DOHH2 (cell line): Measurements from ENCODE around the gene KRT6C.

Source experiments
- H3F3A ChIP-seq: fragments of 200-600 bp; sonication (generic), shearing (Covaris generic); 2 replicates; pipeline ENCODE4 v1.6.0; 2016; ENCODE audit warnings: antibody characterized with exemption, mild to moderate bottlenecking; ENCODE audit not compliant: control insufficient read depth, insufficient read depth
- H3K27ac ChIP-seq: fragments of 200-600 bp; sonication (generic); 2 replicates; pipeline ENCODE4 v1.5.1; 2014; ENCODE audit warnings: low read depth, mild to moderate bottlenecking, low read length, moderate library complexity
- H3K27me3 ChIP-seq: fragments of 200-600 bp; sonication (generic); 2 replicates; pipeline ENCODE4 v1.6.1; 2014; ENCODE audit warnings: mild to moderate bottlenecking, low read length, mixed read lengths; ENCODE audit not compliant: control insufficient read depth
- H3K36me3 ChIP-seq: fragments of 200-600 bp; sonication (generic); 2 replicates; pipeline ENCODE4 v1.6.1; 2014; ENCODE audit warnings: mild to moderate bottlenecking, low read length, moderate library complexity, mixed read lengths; ENCODE audit not compliant: control insufficient read depth
- H3K4me1 ChIP-seq: fragments of 200-600 bp; sonication (generic); 2 replicates; pipeline ENCODE4 v1.6.1; 2014; ENCODE audit warnings: mild to moderate bottlenecking, low read length, mixed read lengths; ENCODE audit not compliant: control insufficient read depth
- H3K4me2 ChIP-seq: fragments of 200-600 bp; sonication (generic); 2 replicates; pipeline ENCODE4 v1.6.0; 2014; ENCODE audit warnings: mild to moderate bottlenecking, low read length, moderate library complexity
- H3K4me3 ChIP-seq: fragments of 200-600 bp; sonication (generic); 2 replicates; pipeline ENCODE4 v1.5.1; 2014; ENCODE audit warnings: mild to moderate bottlenecking, low read length, mixed read lengths
- H3K79me2 ChIP-seq: fragments of 200-600 bp; sonication (generic); 2 replicates; pipeline ENCODE4 v1.6.1; 2014; ENCODE audit warnings: mild to moderate bottlenecking, low read length, mixed read lengths; ENCODE audit not compliant: control insufficient read depth
- H3K9me2 ChIP-seq: fragments of 200-600 bp; sonication (generic); replicated peaks from 2 replicates; pipeline ENCODE4 v1.6.1; 2014; ENCODE audit warnings: mild to moderate bottlenecking, low read length, mixed read lengths; ENCODE audit not compliant: control insufficient read depth
- H3K9me3 ChIP-seq: fragments of 200-600 bp; sonication (generic); 2 replicates; pipeline ENCODE4 v1.6.1; 2014; ENCODE audit warnings: antibody characterized with exemption, low read length, mixed read lengths; ENCODE audit not compliant: control insufficient read depth, insufficient read depth
- H4K20me1 ChIP-seq: fragments of 200-600 bp; sonication (generic); 2 replicates; pipeline ENCODE4 v1.6.0; 2014; ENCODE audit warnings: low read depth, mild to moderate bottlenecking, antibody characterized with exemption, low read length, moderate library complexity; ENCODE audit not compliant: control insufficient read depth, insufficient read depth
- CTCF ChIP-seq: fragments of 200-600 bp; sonication (generic); IDR thresholded peaks from one replicate; pipeline ENCODE4 v1.5.1; 2014; ENCODE audit warnings: antibody characterized with exemption, mild to moderate bottlenecking, low read depth, low read length; ENCODE audit not compliant: poor library complexity, severe bottlenecking
- EZH2phosphoT487 ChIP-seq: fragments of 200-600 bp; sonication (generic); IDR thresholded peaks from 2 replicates; pipeline ENCODE4 v1.6.1; 2017; ENCODE audit warnings: borderline replicate concordance, mild to moderate bottlenecking, antibody characterized with exemption, low read length, moderate library complexity, mixed read lengths

The KRT6C gene

GRCh38 chr12:52440821-52441319 is 32.7 kb downstream of the KRT6C start:
- Histone ChIP-seq H3K79me2 (no peaks in the 10 kb centered on the region), H4K20me1 (no peaks in the 10 kb centered on the region), H3K9me3 (no peaks in the 10 kb centered on the region), H3K9me2 (no peaks in the 10 kb centered on the region), H3K4me1 (no peaks in the 10 kb centered on the region), H3K36me3 (no peaks in the 10 kb centered on the region), H3F3A (no peaks in the 10 kb centered on the region), H3K4me3 (no peak overlapping the region), H3K27ac (no peak overlapping the region), H3K27me3 (peaks cover 6% of the 10 kb centered on the region; the same call in 1 of the 2 replicates), H3K4me2 (no peak overlapping the region)
- no peak for TF ChIP-seq EZH2phosphoT487

GRCh38 chr12:52439845-52440244 is 33.8 kb downstream of the KRT6C start:
- Histone ChIP-seq H3K9me3 (no peaks in the 10 kb centered on the region), H3K27ac (no peak overlapping the region), H3K79me2 (no peaks in the 10 kb centered on the region), H4K20me1 (no peaks in the 10 kb centered on the region), H3K4me2 (no peak overlapping the region), H3K4me1 (no peaks in the 10 kb centered on the region), H3K27me3 (peaks cover 6% of the 10 kb centered on the region; the same call in 1 of the 2 replicates), H3K36me3 (no peaks in the 10 kb centered on the region), H3F3A (no peaks in the 10 kb centered on the region), H3K9me2 (no peaks in the 10 kb centered on the region), H3K4me3 (no peak overlapping the region)
- no peak for TF ChIP-seq CTCF
- TF ChIP-seq EZH2phosphoT487, result no peak

- no peaks in the 10 kb centered on the region for H3K36me3 ChIP-seq
- H3K27me3 ChIP-seq, result peaks cover 6% of the 10 kb centered on the region; the same call in 1 of the 2 replicates
- no peaks in the 10 kb centered on the region for H3K9me2 ChIP-seq
- H3K79me2 ChIP-seq, result no peaks in the 10 kb centered on the region
- no peak overlapping the region for H3K4me3 ChIP-seq
- no peaks in the 10 kb centered on the region for H3K9me3 ChIP-seq
- H3K27ac ChIP-seq, result no peak overlapping the region
- no peaks in the 10 kb centered on the region for H3F3A ChIP-seq
- H3K4me1 ChIP-seq, result no peaks in the 10 kb centered on the region
- TF ChIP-seq EZH2phosphoT487 (no peak), CTCF (no peak)
- no peak overlapping the region for H3K4me2 ChIP-seq
- H4K20me1 ChIP-seq, result no peaks in the 10 kb centered on the region
Observed at GRCh38 chr12:52439420-52439819, 34.2 kb downstream of the KRT6C start.

GRCh38 chr12:52438305-52439301 is 35.0 kb downstream of the KRT6C start:
- no peaks in the 10 kb centered on the region for H3K79me2 ChIP-seq
- TF ChIP-seq CTCF (no peak), EZH2phosphoT487 (no peak)
- no peak overlapping the region for H3K27ac ChIP-seq
- no peaks in the 10 kb centered on the region for H3K4me1 ChIP-seq
- H3K9me3 ChIP-seq, result no peaks in the 10 kb centered on the region
- H4K20me1 ChIP-seq, result no peaks in the 10 kb centered on the region
- peaks cover 6% of the 10 kb centered on the region; the same call in 1 of the 2 replicates for H3K27me3 ChIP-seq
- H3K4me3 ChIP-seq, result no peak overlapping the region
- H3F3A ChIP-seq, result no peaks in the 10 kb centered on the region
- no peak overlapping the region for H3K4me2 ChIP-seq
- H3K9me2 ChIP-seq, result no peaks in the 10 kb centered on the region
- no peaks in the 10 kb centered on the region for H3K36me3 ChIP-seq
